Urinary bladder (tissue), 4 donors: ENCODE data around the gene ABHD5. TPM values are rescaled to one million over a fixed set of nuclear protein-coding genes. Genes with fewer than 3 reads are reported as not detected.
A peak's percentile ranks its signal among the peaks of the same experiment; 100 is the strongest.

Experiments
- DNase-seq: peaks from one replicate; pipeline ENCODE4 v3.0.0-alpha.2; 2015; ENCODE audit errors: extremely low spot score
- H3K27ac ChIP-seq: one replicate; pipeline ENCODE4 v1.5.1; 2013; ENCODE audit warnings: low read depth, mild to moderate bottlenecking, moderate library complexity
- H3K36me3 ChIP-seq: one replicate; pipeline ENCODE4 v1.6.1; 2013; ENCODE audit warnings: mild to moderate bottlenecking, moderate library complexity; ENCODE audit not compliant: insufficient read depth
- H3K4me1 ChIP-seq: one replicate; pipeline ENCODE4 v1.6.1; 2013; ENCODE audit warnings: mild to moderate bottlenecking, moderate library complexity; ENCODE audit not compliant: insufficient read depth
- H3K4me3 ChIP-seq: one replicate; pipeline ENCODE4 v1.5.1; 2013; ENCODE audit warnings: low read depth, low read length
- WGBS: extraction: QIAGEN DNeasy Blood & Tissue Kit; methylation state at CpG from one replicate; pipeline ENCODE4 v1.1.7; 2013; 5-methylcytosine and 5-hydroxymethylcytosine counted together
- polyA plus RNA-seq: library from polyadenylated mRNA; stranded (reverse); fragments of 200-250 nt; gene quantifications from one replicate; pipeline ENCODE4 v1.2.3, GENCODE V29; 2013
- total RNA-seq: library from RNA; depleted of rRNA; stranded (reverse); fragments of >200 nt; gene quantifications from one replicate; pipeline ENCODE4 v1.2.3, GENCODE V29; 2014
- donor health status: healthy with polysubstance abuse.
- donor health status: healthy.

ABHD5 gene
- total and polyA plus RNA-seq, 2 donors: 21.4 to 25.0 TPM

DNA sequence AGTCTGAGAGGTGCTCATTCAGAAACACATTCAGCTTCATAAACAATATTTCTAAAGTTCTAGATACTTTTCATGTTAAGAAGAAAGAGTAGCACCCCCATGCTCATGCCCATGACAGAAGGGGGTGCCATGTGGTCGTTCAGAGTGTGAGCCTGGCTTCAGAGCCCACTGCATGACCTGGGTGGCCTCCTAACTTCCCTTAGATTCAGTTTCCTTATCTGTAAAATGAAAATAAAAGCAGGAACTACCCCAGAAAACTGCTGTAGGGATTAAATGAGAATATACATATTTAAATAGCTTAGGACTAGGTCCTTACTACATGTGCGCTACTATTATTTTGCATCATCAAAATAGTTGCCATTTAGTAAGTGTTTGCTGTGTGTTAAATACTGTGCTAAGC lies 69.2 kb downstream of the ABHD5 start:
- no peaks in the 10 kb centered on the region for H3K4me1 ChIP-seq
- 62% methylated on average over 2 of the region's 2 CpGs for WGBS
- DNase-seq: no peak
- no peak overlapping the region for H3K4me3 ChIP-seq
- no peak overlapping the region for H3K27ac ChIP-seq
- no peaks in the 10 kb centered on the region for H3K36me3 ChIP-seq

- Histone ChIP-seq H3K27ac (no peak overlapping the region), H3K4me1 (no peaks in the 10 kb centered on the region), H3K4me3 (no peak overlapping the region), H3K36me3 (no peaks in the 10 kb centered on the region)
- DNase-seq: no peak
- WGBS: 72% methylated on average over 4 of the region's 4 CpGs
Observed at GRCh38 chr3:43760938-43761337, 70.2 kb downstream of the ABHD5 start.

GRCh38 chr3:43762451-43762850 lies 71.7 kb downstream of the ABHD5 start:
- Histone ChIP-seq H3K4me1 (no peaks in the 10 kb centered on the region), H3K36me3 (no peaks in the 10 kb centered on the region), H3K27ac (no peak overlapping the region), H3K4me3 (no peak overlapping the region)
- 74% methylated on average over 6 of the region's 6 CpGs for WGBS
- no peak for DNase-seq

GRCh38 chr3:43764056-43764455 lies 73.3 kb downstream of the ABHD5 start:
- no peaks in the 10 kb centered on the region for H3K4me1 ChIP-seq
- no peak for DNase-seq
- H3K36me3 ChIP-seq: no peaks in the 10 kb centered on the region
- H3K27ac ChIP-seq: no peak overlapping the region
- 80% methylated on average over 2 of the region's 2 CpGs for WGBS
- no peak overlapping the region for H3K4me3 ChIP-seq

DNA sequence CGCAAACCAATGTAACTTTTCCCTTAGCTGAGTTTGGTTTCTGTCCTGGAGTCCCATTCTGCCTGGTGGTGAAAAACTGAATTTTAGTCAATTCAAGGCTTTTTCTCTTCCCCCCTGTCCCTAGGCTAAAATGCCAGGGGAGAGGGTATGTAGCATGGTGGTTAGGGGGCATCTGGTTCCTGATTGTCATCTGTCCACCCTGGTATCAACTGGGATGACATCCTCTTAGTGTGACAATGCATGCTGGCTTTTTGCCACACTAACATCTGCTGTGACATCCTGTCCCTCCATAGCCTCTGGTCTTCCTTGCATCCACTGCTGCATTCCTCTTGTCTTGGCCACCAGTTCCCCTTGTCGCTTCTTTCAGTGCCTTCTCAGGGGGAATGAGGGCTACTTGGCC lies 73.7 kb downstream of the ABHD5 start:
- Histone ChIP-seq H3K4me3 (no peak overlapping the region), H3K4me1 (no peaks in the 10 kb centered on the region), H3K27ac (no peak overlapping the region), H3K36me3 (no peaks in the 10 kb centered on the region)
- DNase-seq: no peak
- 90% methylated on average over 2 of the region's 2 CpGs for WGBS

GRCh38 chr3:43765521-43765971 lies 74.8 kb downstream of the ABHD5 start:
- Histone ChIP-seq H3K27ac (no peak overlapping the region), H3K4me3 (no peak overlapping the region), H3K36me3 (no peaks in the 10 kb centered on the region), H3K4me1 (no peaks in the 10 kb centered on the region)
- WGBS: 70% methylated on average over 4 of the region's 4 CpGs
- no peak for DNase-seq

- DNase-seq: no peak
- Histone ChIP-seq H3K4me3 (no peak overlapping the region), H3K36me3 (no peaks in the 10 kb centered on the region), H3K4me1 (no peaks in the 10 kb centered on the region), H3K27ac (no peak overlapping the region)
- WGBS: 57% methylated on average over 2 of the region's 2 CpGs
Observed at GRCh38 chr3:43766672-43767465, 76.1 kb downstream of the ABHD5 start.

DNA sequence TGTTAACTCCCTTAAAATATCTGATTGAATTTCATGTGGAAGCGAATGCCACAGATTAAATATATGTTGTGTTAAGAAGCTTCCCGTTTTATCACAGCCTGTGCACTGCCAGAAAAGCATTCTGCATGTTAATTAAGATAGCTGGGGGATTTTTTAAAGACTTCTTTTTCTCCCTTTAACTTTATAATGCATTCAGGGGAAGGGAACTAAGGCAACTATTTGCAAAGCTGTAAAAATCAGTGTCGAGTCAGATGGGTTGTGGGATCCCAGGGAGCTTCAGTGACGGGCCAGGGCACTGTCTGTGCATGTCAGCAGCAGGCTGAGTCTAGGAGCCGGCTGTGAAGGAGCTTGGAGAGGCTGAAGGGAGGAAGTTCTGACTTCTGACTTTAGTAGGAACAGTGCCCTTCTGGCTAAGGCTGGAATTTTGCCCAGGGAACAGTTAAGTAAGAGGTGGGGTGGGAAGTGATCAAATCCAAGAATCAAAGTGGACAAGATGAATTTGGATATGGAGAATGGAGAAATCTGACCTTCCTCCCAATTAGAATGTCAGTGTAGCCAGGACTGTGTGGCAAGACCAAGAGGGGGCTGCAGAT lies 77.7 kb downstream of the ABHD5 start:
- WGBS: 40% methylated on average over 5 of the region's 5 CpGs
- H3K27ac ChIP-seq: no peak overlapping the region

DNA sequence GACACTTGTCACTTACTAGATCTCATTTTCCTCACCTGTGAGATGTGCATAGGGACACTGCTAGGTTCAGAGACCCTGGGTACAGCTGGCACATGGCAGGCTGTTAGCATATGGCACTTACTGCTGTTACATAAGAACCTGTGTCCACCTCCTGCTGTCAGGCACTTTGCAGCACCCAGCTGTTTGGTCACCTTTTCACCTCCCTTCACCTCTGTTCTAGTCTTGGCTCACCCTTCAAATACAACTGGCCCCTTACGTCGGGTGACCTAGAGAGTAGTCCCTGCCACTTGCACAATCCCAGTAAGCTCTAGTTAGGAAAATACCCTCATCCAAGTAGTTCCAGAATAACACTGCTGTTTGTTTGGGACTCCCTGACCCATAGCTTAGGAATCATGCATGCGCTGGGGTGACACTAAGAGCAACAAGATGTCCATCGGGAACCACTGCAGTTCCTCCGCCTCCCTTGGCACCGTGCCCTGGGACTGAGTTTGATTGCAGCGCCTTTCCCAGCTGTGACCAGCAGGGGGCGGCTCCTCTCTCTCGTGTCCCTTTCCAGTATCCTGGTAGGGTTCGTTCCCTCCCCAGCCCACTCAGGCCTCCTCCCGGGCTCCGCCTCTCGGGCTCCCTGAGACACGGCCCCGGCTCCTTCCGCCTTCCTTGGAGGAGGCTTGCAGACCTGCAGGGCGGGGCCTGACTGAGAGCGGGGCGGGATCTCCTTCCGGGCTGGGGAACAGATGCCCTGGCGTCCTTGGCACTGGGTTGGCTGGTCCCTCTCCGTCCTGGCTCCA lies 78.6 kb downstream of the ABHD5 start:
- H3K4me3 ChIP-seq: no peak overlapping the region

More for the DNA sequence above, 77.7 kb downstream of the ABHD5 start:
- no peaks in the 10 kb centered on the region for H3K36me3 ChIP-seq
- no peak for DNase-seq
- no peak overlapping the region for H3K4me3 ChIP-seq
- H3K4me1 ChIP-seq: no peaks in the 10 kb centered on the region

DNA sequence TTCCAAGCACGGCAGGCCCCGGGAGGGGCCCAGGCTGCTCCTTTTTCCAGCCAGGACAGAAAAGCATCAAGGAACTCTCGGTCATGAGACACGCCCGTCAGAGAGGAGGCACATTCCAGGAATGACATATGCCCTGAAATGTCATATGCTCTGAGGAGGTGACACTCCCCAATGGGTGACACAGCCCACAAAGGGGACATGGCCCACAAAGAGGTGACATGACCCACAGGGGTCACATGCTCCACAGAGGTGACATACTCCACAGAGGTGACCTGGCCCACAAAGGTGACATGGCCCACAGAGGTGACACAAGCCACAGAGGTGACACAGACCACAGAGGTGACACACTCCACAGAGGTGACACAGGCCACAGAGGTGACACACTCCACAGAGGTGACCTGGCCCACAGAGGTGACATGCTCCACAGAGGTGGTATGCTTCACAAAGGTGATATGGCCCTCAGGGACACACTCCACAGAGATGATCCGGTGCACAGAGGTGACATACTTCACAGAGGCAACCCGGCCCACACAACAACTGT lies 79.2 kb downstream of the ABHD5 start:
- Histone ChIP-seq H3K27ac (peak overlapping the region; percentile 76), H3K4me3 (no peak overlapping the region), H3K4me1 (no peaks in the 10 kb centered on the region), H3K36me3 (no peaks in the 10 kb centered on the region)
- DNase-seq: no peak
- 41% methylated on average over 7 of the region's 7 CpGs for WGBS

More for the DNA sequence above, 78.6 kb downstream of the ABHD5 start:
- Histone ChIP-seq H3K36me3 (no peaks in the 10 kb centered on the region), H3K4me1 (no peaks in the 10 kb centered on the region), H3K27ac (peak overlapping the region; percentile 76)
- WGBS: 6% methylated on average over 22 of the region's 22 CpGs
- peak; percentile 86 for DNase-seq

GRCh38 chr3:43770426-43771103 lies 79.8 kb downstream of the ABHD5 start:
- Histone ChIP-seq H3K36me3 (no peaks in the 10 kb centered on the region), H3K4me3 (no peak overlapping the region), H3K4me1 (no peaks in the 10 kb centered on the region), H3K27ac (peak overlapping the region; percentile 76)
- no peak for DNase-seq
- 37% methylated on average over 11 of the region's 11 CpGs for WGBS

GRCh38 chr3:43771610-43772009 lies 80.9 kb downstream of the ABHD5 start:
- no peak for DNase-seq
- 73% methylated on average over 5 of the region's 5 CpGs for WGBS
- H3K4me3 ChIP-seq: no peak overlapping the region
- H3K4me1 ChIP-seq: no peaks in the 10 kb centered on the region
- no peaks in the 10 kb centered on the region for H3K36me3 ChIP-seq
- no peak overlapping the region for H3K27ac ChIP-seq
